IMR-90 (cell line): ENCODE results near the gene KDM4B. TPM values are rescaled to one million over a fixed set of nuclear protein-coding genes. Genes with fewer than 3 reads are reported as not detected.

Experiments used
- ATAC-seq: fragments of 200-7000 bp; cut with Tn5 transposase; 2 replicates; pipeline ENCODE4 v1.9.1; 2020; ENCODE audit warnings: low read depth, mild to moderate bottlenecking, moderate library complexity
- BruUV-seq: library from RNA; stranded (reverse); fragments of 400-500 nt; replicated peaks from 2 replicates; lab custom pipeline; 2021; lab: Mats Ljungman, UMichigan
- CTCF ChIA-PET: fragments of 300-600 bp; formaldehyde crosslinking; extraction: SDS; loops from one replicate; lab custom pipeline; 2021; ENCODE audit warnings: antibody characterized with exemption; lab: Yijun Ruan, JAX
- POLR2A ChIA-PET: fragments of 300-600 bp; sonication (Branson Sonifier 250); formaldehyde crosslinking; loops from one replicate; lab custom pipeline; 2022; ENCODE audit warnings: antibody characterized with exemption; ENCODE audit not compliant: unreplicated experiment; lab: Charles Lee
- DNase-seq: peaks from one replicate; pipeline ENCODE4 v3.0.0; 2013
- H2AFZ ChIP-seq: replicated peaks from 2 replicates; pipeline ENCODE3; 2013; ENCODE audit warnings: low read length, mild to moderate bottlenecking; ENCODE audit not compliant: poor library complexity
- H2AK5ac ChIP-seq: 2 replicates; pipeline ENCODE4 v1.6.1; 2013; ENCODE audit warnings: low read depth, low read length, inconsistent platforms
- H2AK9ac ChIP-seq: replicated peaks from 2 replicates; pipeline ENCODE3; 2013; ENCODE audit warnings: mild to moderate bottlenecking, low read depth, low read length, moderate library complexity; ENCODE audit not compliant: poor library complexity
- H2BK120ac ChIP-seq: 2 replicates; pipeline ENCODE4 v1.6.1; 2013; ENCODE audit warnings: low read depth, low read length, inconsistent platforms
- H2BK15ac ChIP-seq: 3 replicates; pipeline ENCODE4 v1.6.1; 2013; ENCODE audit warnings: low read depth, low read length, inconsistent platforms
- H2BK20ac ChIP-seq: 2 replicates; pipeline ENCODE4 v1.6.1; 2013; ENCODE audit warnings: low read depth, mild to moderate bottlenecking, inconsistent platforms, low read length, moderate library complexity
- H2BK5ac ChIP-seq: 2 replicates; pipeline ENCODE4 v1.6.1; 2013; ENCODE audit warnings: mild to moderate bottlenecking, low read depth, low read length, inconsistent platforms; ENCODE audit not compliant: poor library complexity, severe bottlenecking
- H3K14ac ChIP-seq: replicated peaks from 2 replicates; pipeline ENCODE4 v1.6.1; 2013; ENCODE audit warnings: low read depth, low read length, inconsistent platforms
- H3K18ac ChIP-seq: 2 replicates; pipeline ENCODE4 v1.6.1; 2013; ENCODE audit warnings: low read depth, low read length, control low read depth
- H3K23ac ChIP-seq: 2 replicates; pipeline ENCODE4 v1.6.1; 2013; ENCODE audit warnings: low read depth, low read length, inconsistent platforms
- H3K27ac ChIP-seq: 2 replicates; pipeline ENCODE4 v1.5.1; 2013; ENCODE audit warnings: mild to moderate bottlenecking, control low read depth, low read length; ENCODE audit not compliant: insufficient read depth
- H3K27me3 ChIP-seq: 2 replicates; pipeline ENCODE4 v1.6.1; 2013; ENCODE audit warnings: low read length; ENCODE audit not compliant: control insufficient read depth, insufficient read depth
- H3K36me3 ChIP-seq: 2 replicates; pipeline ENCODE4 v1.6.1; 2013; ENCODE audit warnings: low read length, mixed read lengths; ENCODE audit not compliant: control insufficient read depth, insufficient read depth
- H3K4ac ChIP-seq: 2 replicates; pipeline ENCODE4 v1.6.1; 2013; ENCODE audit warnings: low read depth, low read length, inconsistent platforms
- H3K4me1 ChIP-seq: 2 replicates; pipeline ENCODE4 v1.6.1; 2013; ENCODE audit warnings: low read length, mixed read lengths; ENCODE audit not compliant: control insufficient read depth, insufficient read depth
- H3K4me2 ChIP-seq: 2 replicates; pipeline ENCODE4 v1.6.1; 2013; ENCODE audit warnings: low read depth, mild to moderate bottlenecking, control low read depth, low read length, moderate library complexity
- H3K4me3 ChIP-seq: 2 replicates; pipeline ENCODE4 v1.5.1; 2013; ENCODE audit warnings: low read depth, mild to moderate bottlenecking, control low read depth, low read length, moderate library complexity; ENCODE audit not compliant: insufficient read depth
- H3K56ac ChIP-seq: 2 replicates; pipeline ENCODE4 v1.6.1; 2013; ENCODE audit warnings: low read length, inconsistent platforms; ENCODE audit not compliant: insufficient read depth; ENCODE audit errors: extremely low read depth
- H3K79me1 ChIP-seq, 2 experiments: 2 replicates each; pipeline ENCODE4 v1.6.1; 2013; ENCODE audit warnings: low read length in 2 of 2, inconsistent platforms in 1 of 2, low read depth in 1 of 2
- H3K9ac ChIP-seq: 2 replicates; pipeline ENCODE4 v1.6.1; 2013; ENCODE audit warnings: low read depth, low read length, control low read depth
- H3K9me1 ChIP-seq: 2 replicates; pipeline ENCODE4 v1.6.1; 2013; ENCODE audit warnings: low read length, inconsistent platforms; ENCODE audit not compliant: insufficient read depth
- H3K9me3 ChIP-seq: 2 replicates; pipeline ENCODE4 v1.6.1; 2013; ENCODE audit warnings: low read length; ENCODE audit not compliant: control insufficient read depth, insufficient read depth
- H4K20me1 ChIP-seq: 2 replicates; pipeline ENCODE4 v1.6.1; 2013; ENCODE audit warnings: low read length, inconsistent platforms; ENCODE audit not compliant: insufficient read depth
- H4K5ac ChIP-seq: 2 replicates; pipeline ENCODE4 v1.6.1; 2013; ENCODE audit warnings: mild to moderate bottlenecking, low read depth, low read length, control low read depth
- H4K8ac ChIP-seq, 2 experiments: 2 replicates each; pipeline ENCODE4 v1.6.1; 2013; ENCODE audit warnings: low read depth in 2 of 2, low read length in 2 of 2, control low read depth in 1 of 2, inconsistent platforms in 1 of 2
- H4K91ac ChIP-seq: 2 replicates; pipeline ENCODE4 v1.6.1; 2013; ENCODE audit warnings: low read depth, low read length, inconsistent platforms; ENCODE audit not compliant: insufficient read depth
- BHLHE40 ChIP-seq: fragments of 150-350 bp; IDR thresholded peaks from 2 replicates; pipeline ENCODE4 v1.6.1; 2016; ENCODE audit warnings: mild to moderate bottlenecking, low read depth, low read length
- FOS ChIP-seq: fragments of 150-350 bp; IDR thresholded peaks from 2 replicates; pipeline ENCODE4 v1.6.1; 2016; ENCODE audit warnings: low read depth, low read length
- MAFK ChIP-seq: IDR thresholded peaks from 2 replicates; pipeline ENCODE4 v1.6.1; 2012; ENCODE audit warnings: low read depth, low read length, improper control_type of control experiment
- MAZ ChIP-seq: IDR thresholded peaks from 2 replicates; pipeline ENCODE4 v1.6.1; 2012; ENCODE audit warnings: low read depth, mild to moderate bottlenecking, low read length, improper control_type of control experiment, moderate library complexity, borderline replicate concordance
- POLR2A ChIP-seq: IDR thresholded peaks from 2 replicates; pipeline ENCODE4 v1.6.1; 2012; ENCODE audit warnings: mild to moderate bottlenecking, low read depth, low read length
- RFX5 ChIP-seq: IDR thresholded peaks from 2 replicates; pipeline ENCODE4 v1.8.0; 2012; ENCODE audit warnings: low read depth, mild to moderate bottlenecking, low read length, moderate library complexity
- WGBS, 2 experiments: methylation state at CpG; one replicate each; pipeline versions ENCODE4 v1.1.5 to v1.1.7; 2013; ENCODE audit warnings: missing lambda C conversion rate in 2 of 2; ENCODE audit not compliant: insufficient read length in 1 of 2; ENCODE audit errors: extremely low coverage in 2 of 2; 5-methylcytosine and 5-hydroxymethylcytosine counted together
- dilution Hi-C: fragments of 300-500 bp; cut with HindIII; formaldehyde crosslinking; loops from one replicate; pipeline ENCODE4 v1.14.3; 2018; ENCODE audit warnings: low sequenced_read_pairs; ENCODE audit not compliant: unreplicated experiment
- in situ Hi-C: fragments of 300-500 bp; cut with MboI; formaldehyde crosslinking; loops from 3 replicates; pipeline ENCODE4 v1.14.3; 2019; ENCODE audit warnings: low sequenced_read_pairs, inconsistent platforms, mixed read lengths
- intact Hi-C: fragments of 100-400 bp; cut with micrococcal nuclease; formaldehyde crosslinking; loops from 2 replicates; pipeline ENCODE4 v1.10.0; 2022
- polyA plus RNA-seq, 3 experiments: library from polyadenylated mRNA; depleted of rRNA; stranded (reverse); fragments of >200 nt; gene quantifications; 2 replicates each; pipeline ENCODE4 v1.2.3, GENCODE V29; 2012; ENCODE audit warnings: low replicate concordance in 1 of 3
- total RNA-seq: library from RNA; depleted of rRNA; stranded (reverse); fragments of >200 nt; gene quantifications from 2 replicates; pipeline ENCODE4 v1.2.3, GENCODE V29; 2012
- TF ChIP-seq, protein P1 (sequence below): conservative IDR thresholded peaks from 2 replicates; pipeline ENCODE4 v1.5.1; 2012; ENCODE audit warnings: mild to moderate bottlenecking, low read depth, low read length, improper control_type of control experiment

KDM4B gene
- total and polyA plus RNA-seq, 2 of the 4 experiments (the other 2 are of a cell fraction): 5.0 to 17.9 TPM

DNA sequence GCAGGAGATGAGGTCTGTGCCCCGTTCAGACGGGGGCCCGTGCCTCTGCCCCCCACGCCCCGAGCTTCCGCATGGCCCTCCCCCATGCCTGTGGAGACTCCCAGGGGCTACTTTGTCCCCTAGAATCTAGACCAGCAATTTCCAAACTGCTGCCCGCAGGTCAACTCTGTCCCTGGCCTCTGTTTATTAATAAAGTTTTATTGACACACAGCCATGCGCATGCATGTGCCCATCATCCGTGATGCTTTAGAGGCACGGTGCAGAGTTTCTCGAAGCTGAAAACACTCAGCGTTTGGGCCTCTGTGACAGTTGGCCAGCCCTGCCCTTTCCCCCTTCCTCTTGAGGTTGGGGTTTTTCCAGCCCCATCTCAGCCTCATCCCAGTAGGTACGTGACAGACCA lies 140.0 kb downstream of the KDM4B start:
- no peak overlapping the region for H2BK15ac ChIP-seq
- H2AK9ac ChIP-seq: no peak overlapping the region
- no peak overlapping the region for H4K8ac ChIP-seq
- no peak overlapping the region for H3K23ac ChIP-seq
- ChIA-PET POLR2A (no interaction called here), CTCF (no interaction called here)
- H3K79me1 ChIP-seq: no peaks in the 10 kb centered on the region; a peak in 2 of 4 replicates
- H2BK120ac ChIP-seq: no peak overlapping the region
- H4K5ac ChIP-seq: no peak overlapping the region
- no peak overlapping the region for H2AK5ac ChIP-seq
- 0 out of 2 replicates have a peak, but pooled peaks cover 3% of the 10 kb centered on the region for H3K9me1 ChIP-seq
- intact Hi-C loops: no loop called here
- H3K4me3 ChIP-seq: no peak overlapping the region
- H2BK5ac ChIP-seq: no peak overlapping the region
- no peak overlapping the region for H2BK20ac ChIP-seq
- no peak overlapping the region for H3K4ac ChIP-seq
- peaks cover 53% of the 10 kb centered on the region for H3K36me3 ChIP-seq
- WGBS, 2 experiments: 93% methylated on average over 7 of the region's 13 CpGs; no CpG with 5 or more reads in 1 of the 2 experiments
- H3K18ac ChIP-seq: no peak overlapping the region
- no peak overlapping the region for H3K14ac ChIP-seq
- no TSS peak for BruUV-seq
- H3K27me3 ChIP-seq: no peaks in the 10 kb centered on the region
- no peak overlapping the region for H3K9ac ChIP-seq
- H2AFZ ChIP-seq: no peak overlapping the region
- H3K4me2 ChIP-seq: no peak overlapping the region
- in situ Hi-C loops: no loop called here
- H3K9me3 ChIP-seq: no peaks in the 10 kb centered on the region
- H3K27ac ChIP-seq: no peak overlapping the region
- no peak for ATAC-seq
- peaks cover 5% of the 10 kb centered on the region; the same call in 1 of the 2 replicates for H3K4me1 ChIP-seq
- dilution Hi-C loops: no loop called here
- no peak overlapping the region for H3K56ac ChIP-seq
- TF ChIP-seq MAFK: no peak
- no peak for TF ChIP-seq BHLHE40
- no peak for TF ChIP-seq RFX5
- no peak for TF ChIP-seq FOS
- TF ChIP-seq MAZ: no peak
- TF ChIP-seq, protein P1, sequence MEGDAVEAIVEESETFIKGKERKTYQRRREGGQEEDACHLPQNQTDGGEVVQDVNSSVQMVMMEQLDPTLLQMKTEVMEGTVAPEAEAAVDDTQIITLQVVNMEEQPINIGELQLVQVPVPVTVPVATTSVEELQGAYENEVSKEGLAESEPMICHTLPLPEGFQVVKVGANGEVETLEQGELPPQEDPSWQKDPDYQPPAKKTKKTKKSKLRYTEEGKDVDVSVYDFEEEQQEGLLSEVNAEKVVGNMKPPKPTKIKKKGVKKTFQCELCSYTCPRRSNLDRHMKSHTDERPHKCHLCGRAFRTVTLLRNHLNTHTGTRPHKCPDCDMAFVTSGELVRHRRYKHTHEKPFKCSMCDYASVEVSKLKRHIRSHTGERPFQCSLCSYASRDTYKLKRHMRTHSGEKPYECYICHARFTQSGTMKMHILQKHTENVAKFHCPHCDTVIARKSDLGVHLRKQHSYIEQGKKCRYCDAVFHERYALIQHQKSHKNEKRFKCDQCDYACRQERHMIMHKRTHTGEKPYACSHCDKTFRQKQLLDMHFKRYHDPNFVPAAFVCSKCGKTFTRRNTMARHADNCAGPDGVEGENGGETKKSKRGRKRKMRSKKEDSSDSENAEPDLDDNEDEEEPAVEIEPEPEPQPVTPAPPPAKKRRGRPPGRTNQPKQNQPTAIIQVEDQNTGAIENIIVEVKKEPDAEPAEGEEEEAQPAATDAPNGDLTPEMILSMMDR: no peak
- no peak for TF ChIP-seq POLR2A
- peaks cover 8% of the 10 kb centered on the region for H4K20me1 ChIP-seq
- no peak for DNase-seq
- H4K91ac ChIP-seq: no peak overlapping the region
